ENCODE results near the gene PTS. TPM values are rescaled to one million over a fixed set of nuclear protein-coding genes. Genes with fewer than 3 reads are reported as not detected.

Gene PTS
- 29.6 and 35.3 TPM in 2 replicates for total RNA-seq

DNA sequence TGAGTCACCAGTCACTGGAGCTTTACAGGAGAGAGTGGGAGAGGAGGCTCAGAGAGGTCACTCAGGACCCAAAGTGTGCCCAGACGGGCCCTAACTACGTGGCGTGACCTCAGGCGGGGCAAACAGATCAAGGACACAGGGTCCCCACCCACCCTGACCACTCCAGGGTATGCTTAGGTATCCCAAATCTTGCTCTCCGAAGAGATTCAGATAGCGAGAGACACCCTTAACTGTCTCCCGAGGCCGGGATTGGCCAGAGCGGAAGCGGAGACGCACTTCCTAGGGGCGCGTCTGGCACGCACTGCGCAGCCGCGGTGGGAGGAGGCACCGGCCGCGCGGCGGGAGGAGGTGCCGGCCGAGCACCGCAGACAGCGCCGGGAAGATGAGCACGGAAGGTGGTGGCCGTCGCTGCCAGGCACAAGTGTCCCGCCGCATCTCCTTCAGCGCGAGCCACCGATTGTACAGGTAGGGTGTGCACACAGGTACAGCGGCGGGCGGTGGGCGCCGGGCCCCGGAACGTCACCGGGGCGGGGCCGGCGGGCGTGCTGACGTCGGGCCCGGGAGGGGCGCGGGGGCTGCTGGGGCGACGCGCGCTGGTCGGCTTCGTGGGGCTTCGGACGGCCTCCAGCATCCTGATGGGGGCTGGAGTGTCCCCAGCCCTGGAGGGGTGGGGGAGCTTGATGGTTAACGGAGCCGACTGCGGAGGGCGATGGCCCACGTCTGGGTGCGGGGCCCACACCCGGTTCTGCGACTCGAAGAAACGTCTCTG, at the start of gene PTS:
PTS (plus strand) TSS at position 367 of the 769 bp plus-strand sequence; CDS start at position 383, 16 bp downstream.

DNA sequence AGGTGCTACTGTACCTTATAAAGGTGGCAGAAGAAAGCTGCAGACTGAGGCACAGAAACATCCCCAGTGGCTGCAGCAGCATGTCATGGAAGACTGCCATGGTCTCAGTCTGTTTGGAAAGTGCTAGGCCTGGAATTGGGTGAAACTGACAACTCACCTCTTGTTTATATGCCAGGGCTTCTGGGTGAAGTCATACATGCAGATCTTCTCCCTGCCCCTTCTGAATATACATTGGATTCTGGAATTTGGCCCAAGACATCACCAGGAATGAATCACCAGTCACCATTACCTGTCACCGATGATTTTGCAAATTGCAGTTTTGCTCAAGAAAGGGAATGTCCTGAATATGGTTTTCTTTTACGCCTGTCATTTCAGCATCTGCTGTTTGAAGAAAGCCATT, 34.3 kb downstream of the PTS start, which contains the start of gene PLET1:
PLET1 (minus strand) TSS at position 371 of the 400 bp plus-strand sequence; CDS start at position 100, 271 bp downstream.

Other genes starting within 250 kb of the PTS start
- 30.9 and 34.5 TPM in 2 replicates for gene DLAT, start 201.0 kb upstream of the PTS start, total RNA-seq
- gene PIH1D2, start 152.4 kb upstream of the PTS start, total RNA-seq, result 0.38 and 1.2 TPM in 2 replicates
- gene NKAPD1, start 152.1 kb upstream of the PTS start, total RNA-seq, result 17.4 and 21.4 TPM in 2 replicates
- gene TIMM8B, start 139.7 kb upstream of the PTS start, total RNA-seq, result 78.3 and 127 TPM in 2 replicates
- gene SDHD, start 139.6 kb upstream of the PTS start, total RNA-seq, result 117 and 119 TPM in 2 replicates
- 5.5 TPM in 1 of 2 replicates, not detected in the other for gene IL18, start 62.3 kb upstream of the PTS start, total RNA-seq
- 0.09 TPM in 1 of 2 replicates, not detected in the other for gene TEX12, start 59.1 kb upstream of the PTS start, total RNA-seq
- 0.72 and 1.5 TPM in 2 replicates for gene BCO2, start 50.9 kb upstream of the PTS start, total RNA-seq
- not detected in 2 replicates for gene PLET1, start 34.4 kb downstream of the PTS start, total RNA-seq